Lower lobe of right lung (tissue), 2 donors: Measurements from ENCODE around the gene INTS7. TPM values are rescaled to one million over a fixed set of nuclear protein-coding genes. Genes with fewer than 3 reads are reported as not detected.
A peak's percentile ranks its signal among the peaks of the same experiment; 100 is the strongest.

ENCODE experiments used
- ATAC-seq, 2 donors: fragments of 200-7000 bp; cut with Tn5 transposase; one replicate each; pipeline ENCODE4 v1.9.1; 2020 to 2022; ENCODE audit warnings: mild to moderate bottlenecking in 2 of 2, moderate library complexity in 2 of 2
- DNase-seq: peaks from one replicate; pipeline ENCODE4 v3.0.0-alpha.2; 2020
- H3K27ac ChIP-seq: fragments of 200-600 bp; one replicate; pipeline ENCODE4 v1.8.0; 2022
- H3K27me3 ChIP-seq: fragments of 200-600 bp; one replicate; pipeline ENCODE4 v1.8.0; 2022; ENCODE audit warnings: low read depth
- H3K36me3 ChIP-seq: fragments of 200-600 bp; one replicate; pipeline ENCODE4 v1.8.0; 2022; ENCODE audit warnings: mild to moderate bottlenecking
- H3K4me1 ChIP-seq: fragments of 200-600 bp; one replicate; pipeline ENCODE4 v1.8.0; 2022
- H3K4me3 ChIP-seq: fragments of 200-600 bp; one replicate; pipeline ENCODE4 v1.8.0; 2022; ENCODE audit warnings: mild to moderate bottlenecking
- H3K9me3 ChIP-seq: fragments of 200-600 bp; one replicate; pipeline ENCODE4 v1.8.0; 2022
- intact Hi-C: fragments of 100-400 bp; cut with DNase I; formaldehyde crosslinking; loops from one replicate; pipeline ENCODE4 v1.11.0; 2022
- total RNA-seq: library from RNA; stranded (reverse); fragmentation: NEBNext Ultra II Directional; extraction: Animal tissue kit (Norgen Biotek cat#: 25700); gene quantifications from one replicate; pipeline ENCODE4 v1.2.1, GENCODE V29; 2021
- TF ChIP-seq, protein P1 (sequence below): fragments of 200-600 bp; IDR thresholded peaks from one replicate; pipeline ENCODE4 v1.8.0; 2022; ENCODE audit warnings: antibody characterized with exemption, mild to moderate bottlenecking
- donor health status: DM: no; HTN: yes; CAD: no; lungs with severe emphysema.

The INTS7 gene
- total RNA-seq, 1 donor from 2014 or later = 17.1 TPM

DNA sequence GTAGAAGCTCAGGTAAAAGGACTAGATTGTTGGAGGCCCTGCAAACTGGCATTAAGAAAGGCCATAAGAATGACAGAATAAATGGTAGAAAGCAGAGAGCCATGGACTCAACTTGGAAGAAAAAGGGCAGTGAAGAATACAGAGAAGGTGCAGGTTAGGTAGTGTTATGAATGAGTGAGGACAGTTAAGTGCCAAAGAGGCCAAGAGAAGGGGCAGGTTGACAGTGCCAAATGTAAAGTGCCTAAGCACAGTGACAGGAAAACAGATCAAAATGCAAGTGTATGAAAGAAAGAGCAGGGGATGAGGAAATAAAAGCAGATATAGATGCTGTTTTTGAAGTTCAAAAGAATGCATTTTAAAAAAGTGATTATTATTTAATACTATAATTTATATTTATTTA is 43.7 kb downstream of the INTS7 start:
- DNase-seq (no peak), ATAC-seq (no peak)
- Histone ChIP-seq H3K9me3 (no peaks in the 10 kb centered on the region), H3K4me1 (no peaks in the 10 kb centered on the region), H3K27me3 (no peaks in the 10 kb centered on the region), H3K27ac (no peak overlapping the region), H3K36me3 (peaks cover 14% of the 10 kb centered on the region), H3K4me3 (no peak overlapping the region)
- TF ChIP-seq, protein P1, sequence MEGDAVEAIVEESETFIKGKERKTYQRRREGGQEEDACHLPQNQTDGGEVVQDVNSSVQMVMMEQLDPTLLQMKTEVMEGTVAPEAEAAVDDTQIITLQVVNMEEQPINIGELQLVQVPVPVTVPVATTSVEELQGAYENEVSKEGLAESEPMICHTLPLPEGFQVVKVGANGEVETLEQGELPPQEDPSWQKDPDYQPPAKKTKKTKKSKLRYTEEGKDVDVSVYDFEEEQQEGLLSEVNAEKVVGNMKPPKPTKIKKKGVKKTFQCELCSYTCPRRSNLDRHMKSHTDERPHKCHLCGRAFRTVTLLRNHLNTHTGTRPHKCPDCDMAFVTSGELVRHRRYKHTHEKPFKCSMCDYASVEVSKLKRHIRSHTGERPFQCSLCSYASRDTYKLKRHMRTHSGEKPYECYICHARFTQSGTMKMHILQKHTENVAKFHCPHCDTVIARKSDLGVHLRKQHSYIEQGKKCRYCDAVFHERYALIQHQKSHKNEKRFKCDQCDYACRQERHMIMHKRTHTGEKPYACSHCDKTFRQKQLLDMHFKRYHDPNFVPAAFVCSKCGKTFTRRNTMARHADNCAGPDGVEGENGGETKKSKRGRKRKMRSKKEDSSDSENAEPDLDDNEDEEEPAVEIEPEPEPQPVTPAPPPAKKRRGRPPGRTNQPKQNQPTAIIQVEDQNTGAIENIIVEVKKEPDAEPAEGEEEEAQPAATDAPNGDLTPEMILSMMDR = no peak
- intact Hi-C loops = no loop called here

DNA sequence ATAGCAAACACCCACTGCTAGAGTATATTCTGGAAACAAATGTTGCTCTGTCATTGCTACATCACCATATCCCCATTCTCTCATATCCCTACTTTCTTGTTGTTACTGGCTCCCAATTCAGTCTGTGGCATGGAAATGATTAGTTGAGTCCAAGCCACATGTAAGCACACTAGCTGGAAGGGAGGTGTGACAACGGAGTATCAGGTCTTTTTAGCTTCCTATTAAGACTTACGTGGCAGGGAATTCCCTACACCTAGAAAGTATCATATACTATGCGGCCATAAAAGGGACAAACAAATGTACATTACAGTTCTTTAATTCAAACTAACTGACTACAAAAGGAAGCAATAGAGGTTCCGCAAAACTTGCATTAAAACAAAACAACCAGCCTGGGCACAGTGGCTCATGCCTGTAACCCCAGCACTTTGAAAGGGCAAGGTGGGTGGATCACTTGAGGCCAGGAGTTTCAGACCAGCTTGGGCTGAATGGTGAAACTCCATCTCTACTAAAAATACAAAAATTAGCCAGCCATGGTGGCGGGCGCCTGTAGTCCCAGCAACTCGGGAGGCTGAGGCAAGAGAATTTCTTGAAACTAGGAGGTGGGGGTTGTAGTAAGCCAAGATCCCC is 48.6 kb downstream of the INTS7 start:
- ATAC-seq (no peak), DNase-seq (no peak)
- no peak overlapping the region for H3K4me3 ChIP-seq
- H3K36me3 ChIP-seq = peaks cover 24% of the 10 kb centered on the region
- no peaks in the 10 kb centered on the region for H3K4me1 ChIP-seq
- no peaks in the 10 kb centered on the region for H3K9me3 ChIP-seq
- no peak overlapping the region for H3K27ac ChIP-seq
- intact Hi-C loops = no loop called here
- TF ChIP-seq, protein P1 = no peak
- no peaks in the 10 kb centered on the region for H3K27me3 ChIP-seq

DNA sequence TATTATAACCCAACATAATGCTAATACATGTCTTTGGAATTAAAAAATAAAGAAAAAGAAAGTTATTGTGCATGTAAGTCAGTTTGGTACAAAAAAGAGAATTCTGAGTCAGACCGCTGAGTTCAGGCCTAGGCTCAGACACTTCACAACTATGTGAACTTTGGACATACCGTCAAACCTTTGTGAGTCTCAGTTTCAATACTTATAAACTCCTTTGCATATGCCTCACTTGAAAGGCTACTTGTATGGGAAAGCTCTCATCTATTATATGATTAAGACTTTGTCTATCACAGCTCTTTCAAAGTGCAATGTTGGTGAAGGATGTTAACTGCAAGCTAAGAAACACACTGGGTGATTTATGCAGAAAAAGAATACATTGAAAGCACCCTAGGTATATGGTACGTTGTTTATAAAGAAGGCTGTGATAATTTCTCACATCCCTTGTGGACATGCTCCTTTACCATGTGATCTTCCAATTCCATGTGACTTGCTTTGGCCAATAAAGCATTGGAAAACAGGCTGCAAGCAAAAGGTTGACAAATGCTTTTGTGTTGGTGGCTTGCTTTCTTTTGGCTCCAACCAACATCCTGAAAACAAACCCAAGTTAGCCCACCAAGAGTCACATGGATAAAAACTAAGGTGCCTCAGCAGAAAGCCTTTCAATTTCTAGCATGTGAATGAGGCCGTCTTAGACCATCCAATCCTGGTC is 49.6 kb downstream of the INTS7 start:
- TF ChIP-seq, protein P1 = no peak
- Histone ChIP-seq H3K9me3 (no peaks in the 10 kb centered on the region), H3K4me1 (no peaks in the 10 kb centered on the region), H3K4me3 (no peak overlapping the region), H3K27ac (no peak overlapping the region), H3K27me3 (no peaks in the 10 kb centered on the region), H3K36me3 (peaks cover 24% of the 10 kb centered on the region)
- no peak for ATAC-seq
- DNase-seq = no peak
- intact Hi-C loops = no loop called here

DNA sequence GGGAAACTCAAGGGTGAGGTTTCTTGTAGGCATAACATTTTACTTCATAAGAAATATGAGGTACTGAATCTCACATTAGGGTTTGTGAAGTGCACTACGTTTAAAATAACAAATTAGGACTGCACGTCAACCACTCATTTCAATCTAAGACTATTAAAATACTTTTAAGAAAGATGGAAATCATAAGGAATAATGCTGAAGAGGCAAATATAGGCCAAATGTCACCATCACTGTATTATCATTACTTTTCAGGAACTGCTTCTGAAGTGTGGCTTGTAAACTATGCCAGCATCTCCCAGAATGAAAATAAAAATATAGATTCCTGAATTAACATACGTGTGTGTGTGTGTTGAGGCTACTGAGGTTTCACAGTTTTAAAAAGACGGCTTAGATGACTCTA is 56.8 kb downstream of the INTS7 start:
- Histone ChIP-seq H3K9me3 (no peaks in the 10 kb centered on the region), H3K27me3 (no peaks in the 10 kb centered on the region), H3K36me3 (peaks cover 34% of the 10 kb centered on the region), H3K27ac (no peak overlapping the region), H3K4me3 (no peak overlapping the region), H3K4me1 (peaks cover 13% of the 10 kb centered on the region)
- no peak for DNase-seq
- TF ChIP-seq, protein P1 = no peak
- no peak for ATAC-seq
- intact Hi-C loops = no loop called here

DNA sequence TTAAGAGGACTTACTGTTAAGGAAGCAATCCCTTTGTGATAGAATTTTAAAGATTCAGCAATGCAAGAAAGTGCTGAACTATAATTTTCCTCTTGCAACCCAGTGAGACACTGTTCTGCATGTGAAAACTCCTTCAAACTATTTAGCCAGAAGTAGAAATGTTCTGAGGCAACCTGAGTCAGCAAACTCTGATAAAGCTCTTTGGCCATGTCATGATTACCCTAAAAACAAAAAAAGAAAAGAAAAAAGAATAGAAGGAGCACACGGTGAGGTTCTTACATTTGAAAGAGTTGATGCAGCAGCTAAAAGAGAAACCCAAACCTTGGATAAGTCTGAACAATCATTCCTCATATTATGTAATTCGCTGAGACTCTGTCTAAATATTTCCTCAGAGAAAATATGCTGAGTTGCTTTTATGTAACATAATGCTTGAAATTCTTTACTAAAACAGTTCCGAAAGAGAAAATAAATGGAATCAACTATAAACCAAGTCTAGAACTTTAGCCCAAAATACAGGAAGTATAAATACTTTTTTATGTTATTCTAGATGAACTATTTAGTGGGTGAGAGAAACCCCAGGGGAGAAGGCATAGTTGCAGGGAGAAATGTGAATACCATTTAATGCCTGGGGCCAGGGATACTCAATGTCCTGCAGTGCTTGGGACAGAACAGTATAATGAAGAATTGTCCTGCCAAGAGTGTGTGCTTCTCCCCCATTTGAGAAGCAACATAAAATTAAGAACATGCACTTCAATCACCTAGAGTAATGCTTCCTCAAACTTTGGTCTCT is 60.0 kb downstream of the INTS7 start:
- peaks cover 13% of the 10 kb centered on the region for H3K4me1 ChIP-seq
- H3K9me3 ChIP-seq = no peaks in the 10 kb centered on the region
- peak overlapping the region; percentile 48 for H3K27ac ChIP-seq
- H3K36me3 ChIP-seq = peaks cover 30% of the 10 kb centered on the region
- H3K27me3 ChIP-seq = no peaks in the 10 kb centered on the region
- intact Hi-C loops = no loop called here
- peak; percentile 32 to 71 for ATAC-seq
- DNase-seq = no peak
- no peak overlapping the region for H3K4me3 ChIP-seq
- TF ChIP-seq, protein P1 = no peak
